GM19193 (cell line): ENCODE results near the gene ANXA3.

ENCODE experiments used
- POLR2A ChIP-seq: IDR thresholded peaks from 4 replicates; pipeline ENCODE4 v1.6.1; 2011; ENCODE audit not compliant: insufficient read depth, insufficient read length; ENCODE audit errors: extremely low read depth

ANXA3 gene

DNA sequence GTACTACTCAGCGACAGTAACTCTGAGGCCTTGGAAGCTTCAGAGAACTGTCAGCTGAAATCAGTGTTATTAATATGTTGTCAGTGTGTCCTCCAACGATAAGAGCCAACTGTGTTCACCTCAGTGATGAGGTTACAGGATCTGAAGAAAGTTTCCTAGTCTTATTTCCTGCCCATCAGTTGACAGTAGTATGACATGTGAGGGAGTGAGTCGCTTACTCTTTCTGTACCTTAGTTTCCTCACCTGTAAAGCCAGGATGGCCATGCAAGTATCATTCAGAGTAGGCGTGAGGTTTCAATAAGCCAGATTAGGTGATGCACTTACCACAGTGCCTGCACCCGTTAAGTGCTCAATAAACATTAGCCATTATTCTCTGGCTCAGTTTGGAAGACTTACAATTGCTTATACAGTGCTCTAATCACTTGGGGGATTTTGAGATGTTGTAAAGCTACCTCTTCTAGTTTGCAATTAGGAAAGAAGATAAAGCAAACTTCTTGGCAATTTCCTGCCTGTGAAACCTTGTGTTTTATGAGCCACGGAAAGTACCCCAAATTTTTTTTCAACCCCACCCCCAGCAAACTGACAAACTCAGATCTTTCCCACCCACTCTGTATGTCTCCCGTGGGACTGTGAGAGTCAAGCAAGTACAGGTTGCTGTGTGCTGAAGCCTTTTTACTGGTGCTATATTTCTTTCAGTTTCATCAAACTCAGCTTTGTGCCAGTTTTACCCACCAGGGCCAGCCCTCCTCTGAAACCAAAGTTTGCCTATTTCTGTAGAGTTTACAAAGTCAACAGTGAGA is 62.2 kb downstream of the ANXA3 start:
- TF ChIP-seq POLR2A = no peak

DNA sequence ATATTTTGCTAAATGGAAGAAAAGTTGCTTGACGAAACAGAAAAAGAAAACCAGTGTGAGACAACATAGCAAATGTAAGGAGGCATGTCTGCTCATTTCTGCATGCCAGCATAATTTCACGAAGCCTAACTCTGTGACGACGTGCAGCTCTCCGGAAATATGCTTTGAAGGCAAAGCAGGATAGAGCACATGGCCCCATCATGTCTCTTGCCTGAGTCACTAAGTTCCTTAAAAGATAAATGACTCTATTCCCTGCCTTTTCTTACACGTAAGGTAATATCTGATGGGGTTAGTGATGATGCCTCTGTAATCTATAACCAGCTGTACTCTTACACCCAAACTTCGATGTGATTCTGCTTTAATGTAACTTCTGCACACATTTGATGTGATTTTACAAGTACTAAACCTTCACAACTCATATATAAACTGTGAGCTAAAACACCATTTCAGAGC is 64.5 kb downstream of the ANXA3 start:
- no peak for TF ChIP-seq POLR2A

DNA sequence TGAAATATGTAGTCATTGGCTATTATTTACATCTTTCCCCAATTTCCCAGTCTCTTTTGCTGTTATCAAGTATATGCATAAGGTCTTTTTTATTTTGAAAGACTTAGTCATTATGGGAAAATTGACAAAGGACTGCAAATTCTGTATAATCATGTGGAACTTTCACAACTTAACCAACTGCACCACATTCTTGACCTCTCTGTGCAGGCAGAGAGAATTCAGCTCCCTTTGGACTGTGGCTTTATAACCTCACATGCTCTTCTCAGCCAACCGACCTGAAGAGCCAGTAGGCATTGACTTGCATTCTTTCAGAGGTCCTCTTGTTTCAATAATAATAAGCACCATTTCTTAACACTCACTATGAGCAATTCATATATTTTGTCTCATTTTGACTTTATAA is 66.9 kb downstream of the ANXA3 start:
- no peak for TF ChIP-seq POLR2A

DNA sequence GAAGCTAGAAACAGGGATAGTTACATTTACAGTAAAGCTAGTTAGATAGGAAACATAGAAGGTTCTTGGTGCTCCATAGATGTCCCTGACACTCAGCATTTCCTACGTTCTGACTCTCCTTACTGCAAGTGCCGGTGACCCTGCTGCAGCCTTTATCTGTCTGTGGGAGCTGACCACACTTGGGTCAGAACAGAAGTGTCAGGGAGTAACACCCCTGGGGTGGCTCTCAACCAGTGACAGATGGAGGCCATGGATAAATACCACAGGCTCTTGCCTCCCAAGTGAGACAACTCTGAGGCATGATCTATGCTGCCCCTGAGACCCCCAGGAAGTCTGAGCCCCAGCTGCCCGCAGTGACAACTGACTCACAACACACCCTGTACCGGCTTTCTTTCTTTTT is 69.8 kb downstream of the ANXA3 start:
- TF ChIP-seq POLR2A = no peak

DNA sequence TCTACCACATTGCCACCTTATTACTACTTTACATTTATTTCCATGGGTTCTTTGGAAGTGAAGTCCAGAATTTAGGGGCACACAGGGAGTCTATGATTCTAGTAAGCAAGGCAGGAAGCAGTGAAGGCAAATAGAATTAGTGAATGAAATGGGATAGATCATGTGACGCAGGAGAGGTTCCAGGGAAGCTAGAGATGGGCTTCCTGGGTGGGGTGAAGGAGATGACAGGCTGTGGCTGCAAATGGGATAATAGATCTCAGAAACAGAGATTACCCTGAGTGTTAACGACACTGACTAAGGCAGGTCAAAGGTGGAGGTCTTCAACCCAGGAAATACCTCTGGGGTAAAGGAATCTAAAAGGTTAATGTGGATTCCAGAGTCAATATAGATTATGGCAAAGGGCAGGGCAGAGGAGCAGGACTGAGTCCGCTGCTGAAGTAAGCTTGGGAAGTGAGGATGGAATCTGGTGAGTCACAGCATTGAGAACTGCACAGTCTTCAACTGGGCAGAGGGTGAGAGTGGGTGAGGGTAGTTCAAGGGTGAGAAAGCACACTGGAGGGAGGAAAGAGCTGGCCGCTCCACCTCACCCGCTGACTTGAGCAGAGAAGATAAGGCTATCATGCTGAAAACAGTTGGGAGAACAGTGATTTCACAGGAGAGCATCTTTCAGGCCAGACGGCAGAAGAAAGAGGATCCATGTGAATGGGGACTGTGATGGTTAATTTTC is 70.8 kb downstream of the ANXA3 start:
- TF ChIP-seq POLR2A = no peak

DNA sequence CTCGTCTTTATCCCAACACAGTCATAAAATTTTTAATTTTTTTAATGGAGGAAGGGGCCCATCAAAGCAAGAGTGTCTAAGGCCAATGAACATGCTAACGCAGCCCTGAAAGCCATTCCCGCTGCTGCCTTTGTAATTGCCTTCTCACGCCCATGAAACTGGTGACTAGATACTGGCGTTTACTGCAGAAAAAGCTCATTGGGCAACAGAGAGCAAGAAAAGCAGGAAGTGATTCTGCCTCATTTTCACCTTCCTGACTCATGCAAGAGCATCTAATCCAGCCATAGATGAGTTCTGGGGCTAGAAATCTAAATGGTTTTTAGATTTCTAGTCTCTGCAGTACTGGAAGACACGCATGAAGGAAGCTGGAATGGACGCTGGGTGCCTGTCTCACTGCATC is 72.5 kb downstream of the ANXA3 start:
- TF ChIP-seq POLR2A = no peak

DNA sequence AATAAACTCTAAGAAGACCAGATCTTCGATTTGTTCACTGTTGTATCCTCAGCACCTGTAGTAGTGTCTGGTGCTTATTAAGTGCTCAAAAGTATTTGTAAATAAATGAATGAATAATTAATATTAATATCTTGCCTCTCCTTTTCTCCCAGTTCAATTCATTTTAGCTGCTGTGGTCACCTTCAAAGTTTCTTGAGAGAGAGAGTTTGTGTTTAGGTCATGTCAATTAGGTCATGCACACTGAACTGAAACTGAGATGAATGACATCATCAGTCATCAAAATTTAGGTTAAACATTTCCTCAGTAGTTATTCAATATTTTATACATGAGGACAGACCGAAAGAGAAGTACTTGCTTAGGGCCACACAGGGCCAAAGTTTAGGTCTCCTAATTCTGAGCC is 73.5 kb downstream of the ANXA3 start:
- no peak for TF ChIP-seq POLR2A

DNA sequence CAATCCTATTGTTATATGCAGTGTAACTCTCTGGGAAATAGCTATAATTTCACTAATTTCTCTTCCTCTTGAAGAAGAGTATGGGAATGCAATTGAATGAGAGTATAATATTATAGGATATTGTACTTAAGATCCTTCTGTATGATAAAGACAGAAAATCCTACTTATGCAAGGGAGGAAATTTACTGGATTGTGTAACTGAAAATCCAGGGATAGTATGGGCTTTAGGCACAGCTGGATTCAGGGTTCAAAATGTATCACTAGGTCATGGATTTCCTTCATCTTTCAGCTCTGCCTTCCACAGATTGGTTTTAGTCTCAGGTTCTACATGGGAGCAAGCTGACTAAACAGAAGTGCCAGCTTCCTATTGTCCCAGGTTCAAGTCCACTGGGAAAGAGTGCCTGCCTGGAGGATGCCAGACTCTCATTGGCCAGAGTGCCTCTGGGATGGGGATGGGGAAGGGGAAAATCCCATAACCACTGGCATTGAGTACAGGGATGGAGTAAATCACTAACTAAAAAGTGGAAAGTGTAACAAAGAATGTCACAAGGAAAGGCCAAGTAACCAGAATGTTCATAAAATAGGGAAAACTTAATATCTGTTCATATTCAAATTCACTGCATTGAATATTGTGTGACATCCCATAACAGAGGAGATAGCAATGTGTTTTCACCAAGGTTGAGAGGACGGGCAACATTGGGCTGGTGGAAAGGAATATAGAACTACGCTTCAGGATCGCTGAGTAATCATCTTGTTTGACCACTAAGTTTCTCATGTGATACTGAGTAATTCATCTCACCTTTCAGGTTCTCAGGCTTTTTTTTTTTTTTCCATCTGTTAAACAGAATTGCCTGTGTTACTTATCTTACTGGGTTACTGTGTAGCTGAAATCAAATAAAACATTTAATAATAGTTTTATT is 75.7 kb downstream of the ANXA3 start:
- TF ChIP-seq POLR2A = no peak

DNA sequence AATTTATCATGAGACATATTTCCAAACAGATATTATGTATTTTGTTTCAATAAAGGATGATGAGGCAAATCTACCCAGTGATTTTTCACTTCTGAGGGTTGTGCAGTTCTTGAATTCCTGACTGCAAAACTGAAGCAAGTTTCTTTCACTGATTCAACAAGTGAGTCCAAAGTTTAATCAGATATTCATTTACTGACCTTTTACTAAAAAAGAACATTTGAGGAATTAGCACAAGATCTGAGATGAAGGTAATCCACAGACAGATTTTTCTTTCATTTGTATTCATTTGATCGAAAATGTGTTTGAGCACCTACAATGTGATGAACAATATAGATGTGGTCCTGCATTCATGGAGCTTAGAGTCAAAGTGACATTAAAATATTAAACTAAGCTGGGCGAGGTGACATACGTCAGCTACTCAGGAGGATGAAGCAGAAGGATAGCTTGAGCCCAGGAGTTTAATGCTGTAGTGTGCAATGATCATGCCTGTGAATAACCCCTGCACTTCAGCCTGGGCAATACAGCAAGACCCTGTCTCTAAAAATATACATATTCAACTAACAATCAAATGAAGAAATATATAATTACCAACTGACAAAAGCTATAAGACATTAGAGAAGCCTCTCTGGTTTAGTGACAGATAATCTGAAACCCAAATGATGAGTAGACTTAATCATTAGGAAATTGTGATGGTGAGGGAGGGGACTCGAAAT is 76.6 kb downstream of the ANXA3 start:
- no peak for TF ChIP-seq POLR2A

DNA sequence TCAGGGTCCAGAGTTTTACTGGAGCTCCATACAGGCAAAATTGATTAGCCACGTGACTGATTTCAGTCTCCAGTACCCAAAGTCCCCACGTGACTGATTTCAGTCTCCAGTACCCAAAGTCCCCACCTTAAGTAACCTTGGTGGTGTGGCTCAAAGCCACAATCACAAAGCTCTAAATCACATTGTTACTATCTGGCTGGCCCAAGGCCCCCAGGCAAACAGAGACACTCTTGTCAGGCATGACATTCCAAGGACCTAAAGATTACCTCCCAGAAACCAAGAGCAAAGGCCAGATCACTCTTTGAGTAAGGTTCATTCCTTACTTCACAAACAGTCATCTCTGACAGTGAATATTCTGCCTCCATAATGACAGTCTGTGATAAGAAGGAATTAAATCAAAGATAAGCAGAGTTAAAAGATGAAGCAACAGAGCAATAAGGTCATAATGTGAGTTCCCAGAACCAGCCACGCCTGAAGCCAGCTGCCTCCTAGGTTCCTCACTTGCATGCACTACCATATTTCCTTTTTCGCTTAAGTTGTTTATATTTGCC is 78.5 kb downstream of the ANXA3 start:
- TF ChIP-seq POLR2A = no peak

DNA sequence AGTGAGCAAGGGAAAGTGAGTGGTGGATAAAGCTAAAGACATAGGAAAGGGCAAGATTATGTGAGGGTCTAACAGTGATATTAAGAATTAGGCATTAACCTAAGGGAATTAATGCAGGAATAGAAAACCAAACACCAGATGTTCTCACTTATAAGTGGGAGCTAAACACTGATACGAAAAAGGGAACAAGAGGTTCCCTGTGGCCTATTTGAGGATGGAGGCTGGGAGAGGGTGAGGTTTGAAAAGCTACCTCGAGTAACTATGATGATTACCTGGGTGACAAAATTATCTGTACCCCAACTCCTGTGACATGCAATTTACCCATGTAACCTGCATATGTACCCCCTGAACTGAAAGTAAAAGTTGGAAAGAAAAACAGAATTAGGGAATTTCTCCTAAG is 79.0 kb downstream of the ANXA3 start:
- TF ChIP-seq POLR2A = no peak

DNA sequence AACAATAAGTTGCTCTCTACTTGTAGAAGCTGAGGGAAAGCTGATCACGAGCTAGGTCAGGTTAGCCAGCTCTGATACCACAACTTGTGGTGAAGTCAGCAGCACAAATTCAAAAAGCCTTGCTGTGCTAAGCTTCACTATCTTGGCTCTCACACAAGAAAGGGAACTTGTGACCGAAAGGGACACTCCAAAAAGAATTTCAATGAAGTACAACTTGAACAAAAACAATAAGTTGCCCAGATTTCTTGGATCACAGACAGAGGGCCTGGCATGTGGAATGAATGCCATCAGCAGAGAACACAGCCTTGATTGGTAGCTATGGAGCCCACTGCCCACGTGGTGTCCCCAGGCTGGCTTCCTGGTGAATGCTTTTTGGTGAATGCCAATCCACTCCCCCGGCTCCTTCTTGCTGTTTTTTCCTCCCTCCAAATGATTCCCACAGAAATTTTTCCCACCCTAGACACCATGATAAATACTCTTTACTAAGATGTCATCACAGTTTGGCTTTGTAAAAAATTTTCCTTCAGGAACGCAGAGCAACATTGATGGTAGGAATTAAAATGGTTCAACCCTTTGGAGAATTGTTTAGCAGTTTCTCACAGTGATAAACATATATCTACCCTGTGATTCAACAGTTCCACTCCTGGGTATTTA is 82.6 kb downstream of the ANXA3 start:
- no peak for TF ChIP-seq POLR2A

DNA sequence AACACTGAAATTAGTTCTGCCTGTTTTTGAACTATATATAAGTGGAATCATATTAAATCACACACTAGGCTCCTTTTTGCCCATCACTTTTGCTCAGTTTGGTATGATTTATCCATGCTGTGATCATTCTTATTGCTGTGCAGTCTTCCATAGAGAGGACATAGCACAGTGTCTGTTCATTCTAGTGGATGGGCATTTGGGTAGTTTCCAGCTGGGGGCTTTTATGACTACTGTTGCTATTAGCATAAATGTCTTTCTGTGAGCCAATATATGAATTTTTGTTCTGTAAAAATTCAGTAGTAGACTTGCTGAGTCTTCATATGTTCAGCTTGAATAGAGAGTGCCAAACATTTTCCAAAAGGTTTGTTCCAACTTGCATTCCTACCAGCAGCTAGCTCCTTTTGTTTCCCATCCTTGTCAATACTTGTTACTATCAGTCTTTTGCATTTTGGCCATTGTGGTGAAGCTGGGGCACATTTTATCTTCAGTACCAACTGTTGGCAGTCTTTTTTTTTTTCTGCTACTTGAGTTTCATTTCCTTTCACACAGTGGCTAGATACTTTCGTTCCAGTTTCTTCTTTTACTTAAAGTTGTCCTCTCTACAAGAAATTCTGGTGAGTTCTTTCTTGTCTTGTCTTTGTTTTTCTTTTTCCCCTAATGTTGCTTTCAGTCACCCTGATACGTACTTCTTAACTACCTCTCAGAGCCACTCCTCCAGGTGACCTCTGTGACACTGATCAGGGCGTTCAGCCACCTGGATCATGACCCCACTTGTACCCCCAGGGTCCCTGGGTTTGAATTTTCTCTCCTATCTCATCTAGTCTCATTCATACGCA is 87.0 kb downstream of the ANXA3 start:
- no peak for TF ChIP-seq POLR2A
